Mesodermal cell (in vitro differentiated cells): ENCODE data around the gene FRMD4A.
"Not testable (repeated sequence)": the region's sequence is repeated elsewhere in the genome, so short reads cannot be mapped to it uniquely, and the experiment has no call there.

Source experiments
- H3K27ac ChIP-seq: 2 replicates; pipeline ENCODE4 v1.7.0; 2013; ENCODE audit warnings: mild to moderate bottlenecking, low read depth, low read length, moderate library complexity; ENCODE audit not compliant: severe bottlenecking
- H3K36me3 ChIP-seq: 2 replicates; pipeline ENCODE4 v1.7.1; 2013; ENCODE audit warnings: mild to moderate bottlenecking, low read length, moderate library complexity; ENCODE audit not compliant: control insufficient read depth, insufficient read depth
- H3K4me1 ChIP-seq: one replicate; pipeline ENCODE4 v1.7.1; 2013; ENCODE audit warnings: mild to moderate bottlenecking, low read length; ENCODE audit not compliant: insufficient read depth, control insufficient read depth, poor library complexity, severe bottlenecking
- H3K4me3 ChIP-seq: 2 replicates; pipeline ENCODE4 v1.7.0; 2013; ENCODE audit warnings: low read length, control low read depth, mild to moderate bottlenecking; ENCODE audit not compliant: insufficient read depth, poor library complexity, severe bottlenecking; ENCODE audit errors: extremely low read depth
- H3K9me3 ChIP-seq: 2 replicates; pipeline ENCODE4 v1.7.1; 2013; ENCODE audit warnings: mild to moderate bottlenecking, low read length, moderate library complexity; ENCODE audit not compliant: control insufficient read depth
- WGBS, 2 experiments: methylation state at CpG; one replicate each; pipeline ENCODE4 v1.1.5; 2013; ENCODE audit warnings: missing lambda C conversion rate in 2 of 2; ENCODE audit not compliant: insufficient coverage in 2 of 2; 5-methylcytosine and 5-hydroxymethylcytosine counted together

Gene FRMD4A

GRCh38 chr10:14077430-14077829 is 253.3 kb downstream of the FRMD4A start:
- Histone ChIP-seq H3K9me3 (no peaks in the 10 kb centered on the region), H3K4me1 (no peaks in the 10 kb centered on the region), H3K36me3 (no peaks in the 10 kb centered on the region), H3K27ac (no peak overlapping the region), H3K4me3 (no peak overlapping the region)
- 100% methylated on average over 1 of the region's 3 CpGs; no CpG with 5 or more reads in 1 of the 2 experiments for WGBS, 2 experiments

GRCh38 chr10:14074062-14074884 is 256.5 kb downstream of the FRMD4A start:
- no peaks in the 10 kb centered on the region for H3K36me3 ChIP-seq
- no peak overlapping the region for H3K4me3 ChIP-seq
- no peaks in the 10 kb centered on the region for H3K4me1 ChIP-seq
- 91% methylated on average over 13 to 16 of the region's 17 CpGs for WGBS, 2 experiments
- H3K9me3 ChIP-seq: no peaks in the 10 kb centered on the region
- no peak overlapping the region for H3K27ac ChIP-seq

GRCh38 chr10:14072541-14072940 is 258.2 kb downstream of the FRMD4A start:
- H3K4me1 ChIP-seq: no peaks in the 10 kb centered on the region
- no peaks in the 10 kb centered on the region for H3K9me3 ChIP-seq
- 100% methylated on average over 2 of the region's 3 CpGs; no CpG with 5 or more reads in 1 of the 2 experiments for WGBS, 2 experiments

GRCh38 chr10:14071956-14072355 is 258.8 kb downstream of the FRMD4A start:
- H3K9me3 ChIP-seq: no peaks in the 10 kb centered on the region
- H3K36me3 ChIP-seq: no peaks in the 10 kb centered on the region
- no peak overlapping the region for H3K4me3 ChIP-seq
- no peak overlapping the region for H3K27ac ChIP-seq
- WGBS, 2 experiments: 94 to 97% methylated on average over 2 to 4 of the region's 4 CpGs
- no peaks in the 10 kb centered on the region for H3K4me1 ChIP-seq

More at GRCh38 chr10:14072541-14072940, 258.2 kb downstream of the FRMD4A start:
- Histone ChIP-seq H3K4me3 (no peak overlapping the region), H3K27ac (no peak overlapping the region), H3K36me3 (no peaks in the 10 kb centered on the region)

GRCh38 chr10:14068601-14069250 is 262.0 kb downstream of the FRMD4A start:
- no CpG with 5 or more reads among the region's 2 CpGs for WGBS, 2 experiments
- H3K9me3 ChIP-seq: no peaks in the 10 kb centered on the region
- peaks cover 5% of the 10 kb centered on the region for H3K4me1 ChIP-seq
- H3K4me3 ChIP-seq: no peak overlapping the region
- H3K36me3 ChIP-seq: no peaks in the 10 kb centered on the region
- no peak overlapping the region for H3K27ac ChIP-seq

GRCh38 chr10:14067638-14068037 is 263.1 kb downstream of the FRMD4A start:
- H3K27ac ChIP-seq, H3K36me3 ChIP-seq, H3K4me1 ChIP-seq, H3K4me3 ChIP-seq, H3K9me3 ChIP-seq: not testable (repeated sequence)
- WGBS, 2 experiments: 95 to 96% methylated on average over 3 of the region's 5 CpGs

- peaks cover 7% of the 10 kb centered on the region for H3K4me1 ChIP-seq
- WGBS, 2 experiments: 100% methylated on average over 1 of the region's 2 CpGs; no CpG with 5 or more reads in 1 of the 2 experiments
- no peaks in the 10 kb centered on the region for H3K36me3 ChIP-seq
- no peaks in the 10 kb centered on the region for H3K9me3 ChIP-seq
- no peak overlapping the region for H3K27ac ChIP-seq
- no peak overlapping the region for H3K4me3 ChIP-seq
Observed at GRCh38 chr10:14066106-14066505, 264.6 kb downstream of the FRMD4A start.

- 90 to 93% methylated on average over 5 to 6 of the region's 8 CpGs for WGBS, 2 experiments
- peaks cover 7% of the 10 kb centered on the region for H3K4me1 ChIP-seq
- no peaks in the 10 kb centered on the region for H3K9me3 ChIP-seq
- no peak overlapping the region for H3K4me3 ChIP-seq
- H3K36me3 ChIP-seq: no peaks in the 10 kb centered on the region
- H3K27ac ChIP-seq: peak overlapping the region; percentile 52
Observed at GRCh38 chr10:14063531-14064285, 267.0 kb downstream of the FRMD4A start.

GRCh38 chr10:14062528-14063260 is 268.0 kb downstream of the FRMD4A start:
- Histone ChIP-seq H3K27ac (no peak overlapping the region), H3K4me3 (no peak overlapping the region), H3K36me3 (no peaks in the 10 kb centered on the region), H3K4me1 (peaks cover 7% of the 10 kb centered on the region), H3K9me3 (no peaks in the 10 kb centered on the region)
- 88 to 94% methylated on average over 6 to 10 of the region's 11 CpGs for WGBS, 2 experiments
